HepG2 (cell line): ENCODE measurements around the gene MS4A14. TPM values are rescaled to one million over a fixed set of nuclear protein-coding genes. Genes with fewer than 3 reads are reported as not detected.

Experiments used
- ATAC-seq: fragments of 200-7000 bp; cut with Tn5 transposase; 3 replicates; pipeline ENCODE4 v1.9.1; 2020; ENCODE audit warnings: mild to moderate bottlenecking, moderate library complexity
- BruUV-seq: library from RNA; stranded (reverse); fragments of 400-500 nt; replicated peaks from 2 replicates; lab custom pipeline; 2021; lab: Mats Ljungman, UMichigan
- CTCF ChIA-PET: fragments of 300-600 bp; formaldehyde crosslinking; extraction: SDS; loops from one replicate; lab custom pipeline; 2021; ENCODE audit warnings: low total read pairs, inconsistent platforms, low intra/inter-chr PET ratio; lab: Yijun Ruan, JAX
- POLR2A ChIA-PET: fragments of 350-600 bp; sonication (Branson Sonifier 250); formaldehyde crosslinking; loops from one replicate; lab custom pipeline; 2020; ENCODE audit warnings: antibody characterized with exemption, inconsistent platforms; lab: Yijun Ruan, JAX
- DNase-seq: peaks from one replicate; pipeline ENCODE4 v3.0.0-alpha.2; 2015; ENCODE audit warnings: low spot score
- FAIRE-seq: peaks from 3 replicates; lab custom pipeline; 2011; peaks lifted over from hg19 to GRCh38; lab: Jason Lieb, UNC
- H2AFZ ChIP-seq: one replicate; pipeline ENCODE4 v1.6.1; 2011; ENCODE audit warnings: low read length, inconsistent platforms
- H3K27ac ChIP-seq: fragments of 300-600 bp; 3 replicates; pipeline ENCODE4 v1.8.0; 2011; ENCODE audit warnings: mixed run types, mild to moderate bottlenecking, mixed read lengths, low read length, inconsistent platforms; ENCODE audit not compliant: insufficient read depth; ENCODE audit errors: extremely low read length
- H3K27me3 ChIP-seq, 2 experiments: fragments of 200-600 bp in 1 of 2; 2 replicates in 1 of 2; 3 replicates in 1 of 2; pipeline versions ENCODE4 v1.6.0 to v1.8.0; 2011; ENCODE audit warnings: low read length in 2 of 2, mild to moderate bottlenecking in 2 of 2, moderate library complexity in 2 of 2, inconsistent platforms in 1 of 2; ENCODE audit not compliant: insufficient read depth in 2 of 2, control insufficient read depth in 1 of 2
- H3K36me3 ChIP-seq, 2 experiments: fragments of 200-600 bp in 1 of 2; replicated peaks in 1 of 2; 2 replicates in 1 of 2; 3 replicates in 1 of 2; pipeline versions ENCODE4 v1.5.1 to v1.8.0; 2011; ENCODE audit warnings: low read length in 2 of 2, inconsistent platforms in 1 of 2; ENCODE audit not compliant: insufficient read depth in 2 of 2, control insufficient read depth in 1 of 2
- H3K4me1 ChIP-seq: 2 replicates; pipeline ENCODE4 v1.5.1; 2012; ENCODE audit warnings: low read length, inconsistent platforms; ENCODE audit not compliant: insufficient read depth
- H3K4me2 ChIP-seq: 2 replicates; pipeline ENCODE4 v1.6.0; 2011; ENCODE audit warnings: low read depth, low read length, inconsistent platforms
- H3K4me3 ChIP-seq, 3 experiments: fragments of 200-600 bp in 1 of 3; sonication (generic), shearing (Covaris generic) in 1 of 3; replicated peaks in 1 of 3; 2 replicates each; pipeline ENCODE4 v1.5.1; 2011 to 2016; ENCODE audit warnings: low read length in 3 of 3, inconsistent platforms in 2 of 3, low read depth in 2 of 3, mild to moderate bottlenecking in 2 of 3, control low read depth in 1 of 3, mixed read lengths in 1 of 3; ENCODE audit not compliant: insufficient read depth in 1 of 3
- H3K79me2 ChIP-seq: one replicate; pipeline ENCODE4 v1.6.1; 2011; ENCODE audit warnings: low read length, inconsistent platforms; ENCODE audit not compliant: insufficient read depth
- H3K9ac ChIP-seq: 2 replicates; pipeline ENCODE4 v1.6.0; 2011; ENCODE audit warnings: mild to moderate bottlenecking, low read depth, low read length, inconsistent platforms; ENCODE audit not compliant: insufficient read depth
- H3K9me3 ChIP-seq: 2 replicates; pipeline ENCODE4 v1.5.1; 2012; ENCODE audit warnings: mild to moderate bottlenecking, low read length
- H4K20me1 ChIP-seq: 2 replicates; pipeline ENCODE4 v1.6.0; 2011; ENCODE audit warnings: inconsistent platforms, mild to moderate bottlenecking, low read length, moderate library complexity; ENCODE audit not compliant: insufficient read depth
- FOXA1 ChIP-seq, 2 experiments: fragments of 450-650 bp in 1 of 2; sonication (generic) in 1 of 2; formaldehyde crosslinking in 1 of 2; IDR thresholded peaks; 2 replicates each; pipeline versions ENCODE4 v1.4.0 to v1.6.1; 2016 to 2020; ENCODE audit warnings: missing genetic modification reagents in 1 of 2
- MEIS2 ChIP-seq: sonication (generic); formaldehyde crosslinking; IDR thresholded peaks from 2 replicates; pipeline ENCODE4 v1.9.0; 2021; ENCODE audit warnings: mild to moderate bottlenecking, missing genetic modification reagents
- NCOA1 ChIP-seq: sonication (generic); formaldehyde crosslinking; IDR thresholded peaks from 2 replicates; pipeline ENCODE4 v1.9.0; 2021; ENCODE audit warnings: missing genetic modification reagents
- NFAT5 ChIP-seq: sonication (generic); formaldehyde crosslinking; IDR thresholded peaks from 2 replicates; pipeline ENCODE4 v1.4.0; 2020; ENCODE audit warnings: missing genetic modification reagents
- PHF5A ChIP-seq: IDR thresholded peaks from one replicate; pipeline ENCODE4 v1.6.1; 2018; ENCODE audit warnings: low read depth, missing genetic modification reagents; ENCODE audit not compliant: unreplicated experiment
- SP1 ChIP-seq, 2 experiments: fragments of 450-650 bp in 1 of 2; sonication (generic) in 1 of 2; formaldehyde crosslinking in 1 of 2; IDR thresholded peaks; 2 replicates each; pipeline versions ENCODE4 v1.4.0 to v1.6.1; 2016 to 2020; ENCODE audit warnings: missing genetic modification reagents in 1 of 2
- TBX2 ChIP-seq: sonication (generic); formaldehyde crosslinking; IDR thresholded peaks from 2 replicates; pipeline ENCODE4 v1.5.0; 2020; ENCODE audit warnings: missing genetic modification reagents, mild to moderate bottlenecking, borderline replicate concordance
- ZBTB49 ChIP-seq: sonication (generic); formaldehyde crosslinking; IDR thresholded peaks from 2 replicates; pipeline ENCODE4 v1.4.0; 2020; ENCODE audit warnings: missing genetic modification reagents, borderline replicate concordance
- ZNF512 ChIP-seq: sonication (generic); formaldehyde crosslinking; IDR thresholded peaks from 2 replicates; pipeline ENCODE4 v1.4.0; 2020; ENCODE audit warnings: mild to moderate bottlenecking, missing genetic modification reagents
- WGBS: methylation state at CpG from one replicate; pipeline ENCODE4 v1.1.6; 2017; ENCODE audit warnings: low lambda C conversion rate; 5-methylcytosine and 5-hydroxymethylcytosine counted together
- in situ Hi-C: cut with HindIII; loops from 2 replicates; pipeline ENCODE4 v1.10.0; 2017; ENCODE audit warnings: low pct_unique_long_range_greater_than_20kb; ENCODE audit not compliant: extremely low pct_ligation_motif_present
- intact Hi-C: fragments of 100-400 bp; cut with micrococcal nuclease; formaldehyde crosslinking; loops from one replicate; pipeline ENCODE4 v1.10.0; 2022; ENCODE audit not compliant: unreplicated experiment
- polyA plus RNA-seq, 8 experiments: library from polyadenylated mRNA; depleted of rRNA in 3 of 8; stranded (reverse) in 7 of 8; unstranded in 1 of 8; fragments of >200 nt; fragmentation: Illumina TruSeq in 4 of 8; extraction: Trizol in 4 of 8; gene quantifications; 2 replicates each; pipeline versions ENCODE4 v1.2.1 to v1.2.3, GENCODE V29; 2011 to 2016; ENCODE audit warnings: low read depth in 4 of 8, missing spikeins in 1 of 8, mixed read lengths in 1 of 8; ENCODE audit not compliant: insufficient read depth in 1 of 8
- total RNA-seq, 5 experiments: library from RNA; depleted of rRNA; stranded (reverse); fragments of >200 nt; fragmentation: Illumina TruSeq; extraction: Trizol; gene quantifications; 2 replicates each; pipeline ENCODE4 v1.2.3, GENCODE V29; 2016; ENCODE audit warnings: low read depth in 1 of 5
- TF ChIP-seq, protein P1 (sequence below): IDR thresholded peaks from 2 replicates; pipeline ENCODE4 v1.6.1; 2012; ENCODE audit warnings: low read depth, low read length, improper control_type of control experiment

The MS4A14 gene
- total and polyA plus RNA-seq, 2 of the 13 experiments (the other 11 are each of a cell fraction or from before 2014, with no cell fraction given), result not detected

- no peak for TF ChIP-seq ZBTB49 (CRISPR knock-in tag)
These were observed 46.3 kb upstream of the MS4A14 start (continued) for GRCh38 chr11:60349990-60350389.

- Histone ChIP-seq H3K9me3 (peaks cover 11% of the 10 kb centered on the region), H3K36me3 (no peaks in the 10 kb centered on the region), H2AFZ (no peak overlapping the region), H3K4me1 (no peaks in the 10 kb centered on the region), H3K9ac (no peak overlapping the region), H3K4me2 (no peak overlapping the region), H3K4me3 (no peak overlapping the region), H3K27ac (no peak overlapping the region), H3K79me2 (no peaks in the 10 kb centered on the region), H4K20me1 (no peaks in the 10 kb centered on the region), H3K27me3 (no peaks in the 10 kb centered on the region)
- POLR2A ChIA-PET, result no interaction called here
- intact Hi-C loops (no loop called here), in situ Hi-C loops (loop anchor here (10.0 kb wide), 1 partner anchor 57 kb away; no protein-coding TSS in a partner anchor)
- CTCF ChIA-PET, result no interaction called here
- WGBS, result 0% methylated on average over 2 of the region's 2 CpGs
- BruUV-seq, result no TSS peak
- DNase-seq (no peak), FAIRE-seq (no peak), ATAC-seq (no peak)
- TF ChIP-seq TBX2 (CRISPR knock-in tag), result no peak
- TF ChIP-seq NFAT5 (CRISPR knock-in tag), result no peak
- TF ChIP-seq PHF5A (CRISPR knock-in tag), result no peak
- TF ChIP-seq NCOA1 (CRISPR knock-in tag), result no peak
- no peak for TF ChIP-seq ZNF512 (CRISPR knock-in tag)
- TF ChIP-seq FOXA1 (IDR thresholded peaks at IDR 0.05), result no peak
- no peak for TF ChIP-seq FOXA1 (CRISPR knock-in tag; IDR thresholded peaks at IDR 0.05)
- TF ChIP-seq SP1 (IDR thresholded peaks at IDR 0.05), result no peak
- no peak for TF ChIP-seq SP1 (CRISPR knock-in tag; IDR thresholded peaks at IDR 0.05)
- TF ChIP-seq, protein P1, sequence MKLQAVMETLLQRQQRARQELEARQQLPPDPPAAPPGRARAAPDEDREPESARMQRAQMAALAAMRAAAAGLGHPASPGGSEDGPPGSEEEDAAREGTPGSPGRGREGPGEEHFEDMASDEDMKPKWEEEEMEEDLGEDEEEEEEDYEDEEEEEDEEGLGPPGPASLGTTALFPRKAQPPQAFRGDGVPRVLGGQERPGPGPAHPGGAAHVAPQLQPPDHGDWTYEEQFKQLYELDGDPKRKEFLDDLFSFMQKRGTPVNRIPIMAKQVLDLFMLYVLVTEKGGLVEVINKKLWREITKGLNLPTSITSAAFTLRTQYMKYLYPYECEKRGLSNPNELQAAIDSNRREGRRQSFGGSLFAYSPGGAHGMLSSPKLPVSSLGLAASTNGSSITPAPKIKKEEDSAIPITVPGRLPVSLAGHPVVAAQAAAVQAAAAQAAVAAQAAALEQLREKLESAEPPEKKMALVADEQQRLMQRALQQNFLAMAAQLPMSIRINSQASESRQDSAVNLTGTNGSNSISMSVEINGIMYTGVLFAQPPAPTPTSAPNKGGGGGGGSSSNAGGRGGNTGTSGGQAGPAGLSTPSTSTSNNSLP, result no peak
- TF ChIP-seq MEIS2, result no peak
These were observed 38.5 kb upstream of the MS4A14 start for GRCh38 chr11:60357771-60358170.
